ENCODE results near the gene IZUMO4. TPM values are rescaled to one million over a fixed set of nuclear protein-coding genes. Genes with fewer than 3 reads are reported as not detected.
A peak's percentile ranks its signal among the peaks of the same experiment; 100 is the strongest.

The IZUMO4 gene
- total and polyA plus RNA-seq, 10 of the 15 experiments (the other 5 are each of a cell fraction or from before 2014, with no cell fraction given): 0.53 to 27.1 (median 7.5) TPM

- TF ChIP-seq USF1 (IDR thresholded peaks at IDR 0.05; ENCODE audit: borderline replicate concordance, extremely low read length, insufficient read depth, low read depth, low read length) (no peak), IRF3 (IDR thresholded peaks at IDR 0.05) (no peak), SREBF1 (IDR thresholded peaks at IDR 0.05; ENCODE audit: low read length) (no peak), PAX5 (IDR thresholded peaks at IDR 0.05; ENCODE audit: borderline replicate concordance, low read depth, low read length) (no peak), ZBTB11 (CRISPR knock-in tag; IDR thresholded peaks at IDR 0.05) (no peak), BCLAF1 (IDR thresholded peaks at IDR 0.05) (no peak), TCF12 (IDR thresholded peaks at IDR 0.05; ENCODE audit: low read depth, low read length) (0 out of 2 replicates have a peak, but pooled peaks have one; percentile 30), SP1 (IDR thresholded peaks at IDR 0.05; ENCODE audit: low read depth, low read length) (peak; percentile 4), BACH1 (IDR thresholded peaks at IDR 0.05; ENCODE audit: borderline replicate concordance) (peak; percentile 72; the same call in 1 of the 2 replicates), PKNOX1 (IDR thresholded peaks at IDR 0.05) (no peak), HDAC6 (IDR thresholded peaks at IDR 0.05; ENCODE audit: unreplicated experiment) (no peak), SIN3A (IDR thresholded peaks at IDR 0.05; ENCODE audit: low read depth, low read length) (peak; percentile 85; the same call in 1 of the 2 replicates), ZBTB40 (IDR thresholded peaks at IDR 0.05; ENCODE audit: borderline replicate concordance) (peak; percentile 49; the same call in 1 of the 2 replicates)
These were observed 14.6 kb upstream of the IZUMO4 start (continued) for GRCh38 chr19:2081873-2082810.

Data from GM12878 (cell line).